Loucy (cell line): ENCODE results near the gene MLNR.

Experiments
- EZH2phosphoT487 ChIP-seq: fragments of 200-600 bp; IDR thresholded peaks from 2 replicates; pipeline ENCODE4 v1.6.1; 2018; ENCODE audit warnings: antibody characterized with exemption, mild to moderate bottlenecking, moderate library complexity, borderline replicate concordance
- TF ChIP-seq, protein P1 (sequence below): fragments of 200-600 bp; sonication (generic); conservative IDR thresholded peaks from 2 replicates; pipeline ENCODE4 v1.5.1; 2014; ENCODE audit warnings: mild to moderate bottlenecking, antibody characterized with exemption, low read length

DNA sequence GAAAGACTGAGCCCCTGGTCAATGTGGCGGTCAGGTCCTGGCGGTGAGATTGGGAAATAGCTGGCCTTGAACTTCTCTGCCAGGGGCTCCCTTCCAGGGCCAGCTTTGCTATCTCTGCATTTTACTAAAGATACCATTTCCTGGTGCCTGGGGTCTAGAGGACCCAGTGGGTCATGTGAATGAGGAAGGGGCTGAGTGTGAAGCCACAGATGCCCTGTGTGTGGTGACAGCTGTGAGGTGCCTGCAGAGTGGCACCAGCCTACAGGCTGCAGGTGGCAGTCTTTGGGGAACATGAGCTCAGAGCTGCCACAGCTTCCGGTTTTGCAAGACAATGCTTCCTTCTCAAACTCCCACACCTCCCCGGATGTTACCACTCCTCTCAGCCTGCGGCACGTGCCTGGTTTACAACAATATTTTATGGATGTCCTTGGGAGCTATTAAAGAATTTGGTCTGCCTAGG is 5.2 kb upstream of the MLNR start:
- TF ChIP-seq, protein P1, sequence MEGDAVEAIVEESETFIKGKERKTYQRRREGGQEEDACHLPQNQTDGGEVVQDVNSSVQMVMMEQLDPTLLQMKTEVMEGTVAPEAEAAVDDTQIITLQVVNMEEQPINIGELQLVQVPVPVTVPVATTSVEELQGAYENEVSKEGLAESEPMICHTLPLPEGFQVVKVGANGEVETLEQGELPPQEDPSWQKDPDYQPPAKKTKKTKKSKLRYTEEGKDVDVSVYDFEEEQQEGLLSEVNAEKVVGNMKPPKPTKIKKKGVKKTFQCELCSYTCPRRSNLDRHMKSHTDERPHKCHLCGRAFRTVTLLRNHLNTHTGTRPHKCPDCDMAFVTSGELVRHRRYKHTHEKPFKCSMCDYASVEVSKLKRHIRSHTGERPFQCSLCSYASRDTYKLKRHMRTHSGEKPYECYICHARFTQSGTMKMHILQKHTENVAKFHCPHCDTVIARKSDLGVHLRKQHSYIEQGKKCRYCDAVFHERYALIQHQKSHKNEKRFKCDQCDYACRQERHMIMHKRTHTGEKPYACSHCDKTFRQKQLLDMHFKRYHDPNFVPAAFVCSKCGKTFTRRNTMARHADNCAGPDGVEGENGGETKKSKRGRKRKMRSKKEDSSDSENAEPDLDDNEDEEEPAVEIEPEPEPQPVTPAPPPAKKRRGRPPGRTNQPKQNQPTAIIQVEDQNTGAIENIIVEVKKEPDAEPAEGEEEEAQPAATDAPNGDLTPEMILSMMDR = peak; percentile 53
- TF ChIP-seq EZH2phosphoT487 = no peak
